Hepatocyte (in vitro differentiated cells): Measurements from ENCODE around the gene GNPNAT1. TPM values are rescaled to one million over a fixed set of nuclear protein-coding genes. Genes with fewer than 3 reads are reported as not detected.
"Not testable (repeated sequence)": the region's sequence is repeated elsewhere in the genome, so short reads cannot be mapped to it uniquely, and the experiment has no call there.

Experiments
- DNase-seq: peaks from one replicate; pipeline ENCODE4 v3.0.0-alpha.2; 2016; ENCODE audit warnings: low spot score
- H2AFZ ChIP-seq: fragments of 200-600 bp; sonication (generic); 2 replicates; pipeline ENCODE4 v1.6.0; 2016; ENCODE audit warnings: antibody characterized with exemption, mild to moderate bottlenecking
- H3K27ac ChIP-seq: fragments of 200-600 bp; sonication (generic); 2 replicates; pipeline ENCODE4 v1.5.1; 2016; ENCODE audit warnings: mild to moderate bottlenecking
- H3K27me3 ChIP-seq: fragments of 200-600 bp; sonication (generic); 2 replicates; pipeline ENCODE4 v1.6.1; 2016
- H3K36me3 ChIP-seq: fragments of 200-600 bp; sonication (generic); replicated peaks from 2 replicates; pipeline ENCODE4 v1.5.1; 2016; ENCODE audit warnings: low read depth; ENCODE audit not compliant: insufficient read depth
- H3K4me1 ChIP-seq: fragments of 200-600 bp; sonication (generic); 2 replicates; pipeline ENCODE4 v1.5.1; 2016; ENCODE audit warnings: mild to moderate bottlenecking, moderate library complexity; ENCODE audit not compliant: insufficient read depth
- H3K4me2 ChIP-seq: fragments of 200-600 bp; sonication (generic); 2 replicates; pipeline ENCODE4 v1.6.0; 2016
- H3K4me3 ChIP-seq: fragments of 200-600 bp; sonication (generic); 2 replicates; pipeline ENCODE4 v1.5.1; 2016; ENCODE audit warnings: mild to moderate bottlenecking
- H3K79me2 ChIP-seq: fragments of 200-600 bp; sonication (generic); 2 replicates; pipeline ENCODE4 v1.6.0; 2017; ENCODE audit warnings: mild to moderate bottlenecking
- H3K9me2 ChIP-seq: fragments of 200-600 bp; sonication (generic); replicated peaks from 2 replicates; pipeline ENCODE4 v1.6.0; 2017; ENCODE audit warnings: mild to moderate bottlenecking; ENCODE audit not compliant: insufficient read depth
- H3K9me3 ChIP-seq: fragments of 200-600 bp; sonication (generic); 2 replicates; pipeline ENCODE4 v1.5.1; 2016; ENCODE audit warnings: low read depth, mild to moderate bottlenecking
- H4K20me1 ChIP-seq: fragments of 200-600 bp; sonication (generic); 2 replicates; pipeline ENCODE4 v1.6.0; 2016; ENCODE audit warnings: mild to moderate bottlenecking; ENCODE audit not compliant: insufficient read depth, poor library complexity, severe bottlenecking
- CTCF ChIP-seq: fragments of 200-600 bp; sonication (generic); IDR thresholded peaks from 2 replicates; pipeline ENCODE4 v1.5.1; 2016; ENCODE audit warnings: antibody characterized with exemption, mild to moderate bottlenecking; ENCODE audit not compliant: poor library complexity
- EZH2 ChIP-seq: fragments of 200-600 bp; sonication (generic); IDR thresholded peaks from 2 replicates; pipeline ENCODE4 v1.6.1; 2016; ENCODE audit warnings: antibody characterized with exemption, mild to moderate bottlenecking, borderline replicate concordance
- EZH2phosphoT487 ChIP-seq: fragments of 200-600 bp; sonication (generic); IDR thresholded peaks from one replicate; pipeline ENCODE4 v1.6.1; 2018; ENCODE audit warnings: antibody characterized with exemption, mild to moderate bottlenecking, low read depth, moderate library complexity; ENCODE audit not compliant: unreplicated experiment, severe bottlenecking
- WGBS: methylation state at CpG from one replicate; pipeline ENCODE4 v1.1.6; 2016; ENCODE audit warnings: low lambda C conversion rate; ENCODE audit errors: missing lambda C conversion rate; 5-methylcytosine and 5-hydroxymethylcytosine counted together
- polyA plus RNA-seq: library from polyadenylated mRNA; unstranded; fragments of >200 nt; fragmentation: Nextera tagmentation; extraction: Ambion mirVana; gene quantifications from 2 replicates; pipeline ENCODE4 v1.2.1, GENCODE V29; 2016
- total RNA-seq: library from RNA; depleted of rRNA; stranded (reverse); fragments of >200 nt; gene quantifications from 2 replicates; pipeline ENCODE4 v1.2.3, GENCODE V29; 2014

GNPNAT1 gene
- total and polyA plus RNA-seq, 2 experiments from 2014 or later, result 22.6 to 24.5 TPM

GRCh38 chr14:52730709-52731111 lies 60.7 kb downstream of the GNPNAT1 start:
- no peaks in the 10 kb centered on the region for H3K9me3 ChIP-seq
- DNase-seq, result no peak
- H3K4me2 ChIP-seq, result peak overlapping the region; percentile 80
- no peaks in the 10 kb centered on the region for H3K9me2 ChIP-seq
- H3K36me3 ChIP-seq, result no peaks in the 10 kb centered on the region
- H3K27ac ChIP-seq, result peak overlapping the region; percentile 81
- 1% methylated on average over 11 of the region's 11 CpGs for WGBS
- H3K27me3 ChIP-seq, result no peaks in the 10 kb centered on the region
- H3K79me2 ChIP-seq, result peaks cover 53% of the 10 kb centered on the region
- peak overlapping the region; percentile 78 for H3K4me3 ChIP-seq
- H4K20me1 ChIP-seq, result no peaks in the 10 kb centered on the region
- no peak for TF ChIP-seq EZH2
- TF ChIP-seq CTCF, result no peak
- no peak for TF ChIP-seq EZH2phosphoT487
- no peaks in the 10 kb centered on the region for H3K4me1 ChIP-seq
- H2AFZ ChIP-seq, result peak overlapping the region; percentile 91

GRCh38 chr14:52729925-52730708 lies 61.3 kb downstream of the GNPNAT1 start, which contains the start of gene STYX:
Gene STYX (plus strand): TSS chr14:52730166. CDS start chr14:52730475, 309 bp downstream.
- peak within 1 kb of the TSS; percentile 80 for H3K4me2 ChIP-seq

DNA sequence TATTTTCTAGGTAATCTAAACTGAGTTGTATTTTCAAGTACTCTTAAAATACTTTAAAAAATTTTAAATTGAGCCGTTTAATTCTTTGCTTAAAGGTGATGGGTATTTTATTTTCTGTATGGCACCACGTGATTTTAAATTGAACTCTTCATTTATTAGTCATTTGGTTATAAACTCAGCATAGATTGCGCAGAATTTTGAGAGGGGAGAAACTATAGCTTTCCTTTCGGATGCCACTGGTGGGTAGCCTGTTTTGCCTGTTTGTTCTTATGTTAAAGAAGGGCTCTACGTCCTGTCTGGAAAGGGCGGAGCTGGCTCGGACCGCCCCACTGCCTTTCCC lies 61.9 kb downstream of the GNPNAT1 start:
- no peaks in the 10 kb centered on the region for H3K9me2 ChIP-seq
- H3K79me2 ChIP-seq, result peaks cover 43% of the 10 kb centered on the region
- no peaks in the 10 kb centered on the region for H4K20me1 ChIP-seq
- no peak overlapping the region for H3K4me3 ChIP-seq
- 3% methylated on average over 8 of the region's 8 CpGs for WGBS
- peak overlapping the region; percentile 16 for H2AFZ ChIP-seq
- H3K9me3 ChIP-seq, result no peaks in the 10 kb centered on the region
- H3K27ac ChIP-seq, result peak overlapping the region; percentile 31
- no peaks in the 10 kb centered on the region for H3K36me3 ChIP-seq
- no peaks in the 10 kb centered on the region for H3K27me3 ChIP-seq
- TF ChIP-seq EZH2, result no peak
- no peak for DNase-seq
- H3K4me2 ChIP-seq, result peak overlapping the region; percentile 73
- no peaks in the 10 kb centered on the region for H3K4me1 ChIP-seq

More at GRCh38 chr14:52729925-52730708, 61.3 kb downstream of the GNPNAT1 start, which contains the start of gene STYX:
- Histone ChIP-seq H3K4me1 (no peaks in the 10 kb centered on the region), H3K9me2 (no peaks in the 10 kb centered on the region), H3K4me3 (peak within 1 kb of the TSS; percentile 78), H3K27ac (peak within 1 kb of the TSS; percentile 81), H3K9me3 (no peaks in the 10 kb centered on the region), H2AFZ (peak within 1 kb of the TSS; percentile 91), H3K36me3 (no peaks in the 10 kb centered on the region), H3K79me2 (peaks cover 47% of the 10 kb centered on the region), H4K20me1 (no peaks in the 10 kb centered on the region), H3K27me3 (no peaks in the 10 kb centered on the region)
- peak; percentile 100 for DNase-seq
- no peak for TF ChIP-seq EZH2
- no peak for TF ChIP-seq EZH2phosphoT487
- no peak for TF ChIP-seq CTCF
- 0% methylated on average over 22 of the region's 72 CpGs for WGBS

GRCh38 chr14:52729035-52729434 lies 62.4 kb downstream of the GNPNAT1 start:
- H3K9me3 ChIP-seq, H2AFZ ChIP-seq, DNase-seq, H4K20me1 ChIP-seq, H3K27me3 ChIP-seq, H3K4me1 ChIP-seq, H3K9me2 ChIP-seq, H3K27ac ChIP-seq, H3K36me3 ChIP-seq, H3K4me3 ChIP-seq: not testable (repeated sequence)
- peaks cover 38% of the 10 kb centered on the region for H3K79me2 ChIP-seq
- WGBS, result 95% methylated on average over 15 of the region's 15 CpGs
- H3K4me2 ChIP-seq, result peak overlapping the region; percentile 73

DNA sequence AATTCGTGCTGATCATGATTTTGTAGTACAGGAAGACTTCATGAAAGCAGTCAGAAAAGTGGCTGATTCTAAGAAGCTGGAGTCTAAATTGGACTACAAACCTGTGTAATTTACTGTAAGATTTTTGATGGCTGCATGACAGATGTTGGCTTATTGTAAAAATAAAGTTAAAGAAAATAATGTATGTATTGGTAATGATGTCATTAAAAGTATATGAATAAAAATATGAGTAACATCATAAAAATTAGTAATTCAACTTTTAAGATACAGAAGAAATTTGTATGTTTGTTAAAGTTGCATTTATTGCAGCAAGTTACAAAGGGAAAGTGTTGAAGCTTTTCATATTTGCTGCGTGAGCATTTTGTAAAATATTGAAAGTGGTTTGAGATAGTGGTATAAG lies 63.9 kb downstream of the GNPNAT1 start:
- not testable (repeated sequence) for DNase-seq, H3K27me3 ChIP-seq, H3K27ac ChIP-seq, H3K9me2 ChIP-seq, H3K36me3 ChIP-seq, H3K4me1 ChIP-seq, H3K9me3 ChIP-seq, H3K4me2 ChIP-seq, H3K4me3 ChIP-seq, H2AFZ ChIP-seq, H4K20me1 ChIP-seq
- 100% methylated on average over 2 of the region's 2 CpGs for WGBS
- H3K79me2 ChIP-seq, result peaks cover 22% of the 10 kb centered on the region
